Stimulated activated CD8-positive, alpha-beta memory T cell treated with anti-CD3 and anti-CD28 coated beads, Interleukin-7, amount 100 ng/mL, for 4 hours (primary cell): Measurements from ENCODE around the gene TMEM218.
A peak's percentile ranks its signal among the peaks of the same experiment; 100 is the strongest.

Source experiments
- DNase-seq, 2 donors: peaks; one replicate each; pipeline ENCODE4 v3.0.0-alpha.2; 2020; ENCODE audit warnings: low read depth in 2 of 2

The TMEM218 gene

GRCh38 chr11:125075900-125076317 lies 35.5 kb downstream of the TMEM218 start:
- no peak for DNase-seq

GRCh38 chr11:125075242-125075625 lies 36.2 kb downstream of the TMEM218 start:
- DNase-seq, result no peak

GRCh38 chr11:125074511-125075241 lies 36.8 kb downstream of the TMEM218 start:
- DNase-seq, result no peak

- no peak for DNase-seq
Measured at GRCh38 chr11:125073616-125074483, 37.6 kb downstream of the TMEM218 start.

- no peak for DNase-seq
Measured at GRCh38 chr11:125072961-125073590, 38.4 kb downstream of the TMEM218 start.

DNA sequence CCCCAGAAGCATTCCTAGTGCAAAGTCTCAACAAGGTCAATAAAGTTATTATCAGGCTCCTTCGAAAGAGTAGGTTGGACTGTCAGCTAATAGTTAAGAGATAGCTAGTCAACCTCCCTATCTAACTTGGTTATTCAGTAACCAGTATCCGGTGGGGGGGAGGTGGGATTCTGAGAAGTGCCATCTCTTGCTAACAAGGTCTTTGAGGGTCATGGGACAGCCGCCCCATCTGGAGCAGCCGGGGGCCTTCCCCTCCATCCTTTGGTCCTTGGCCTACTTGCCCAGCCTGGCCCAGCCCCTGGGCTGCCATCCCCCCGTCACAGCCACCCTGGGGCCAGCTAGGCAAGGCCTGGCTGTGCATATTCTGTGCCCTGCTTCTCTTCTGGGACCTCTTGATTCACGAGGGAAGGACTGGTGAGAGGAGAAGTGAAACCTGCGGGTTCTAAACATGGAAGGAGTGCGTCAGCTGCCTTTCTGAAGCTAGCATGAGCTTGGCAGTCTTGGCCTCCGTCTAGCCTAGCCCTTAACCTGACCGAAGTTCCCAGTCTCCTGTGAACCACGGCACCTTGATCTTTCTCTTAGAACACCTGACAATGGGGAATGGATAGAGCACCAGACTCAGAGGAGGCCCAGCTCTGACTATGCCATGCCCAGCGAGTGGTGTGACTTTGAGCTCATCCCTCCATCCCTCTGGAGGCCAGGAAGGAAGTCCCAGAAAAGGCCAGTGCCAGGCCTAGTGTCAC lies 39.0 kb downstream of the TMEM218 start:
- no peak for DNase-seq

DNA sequence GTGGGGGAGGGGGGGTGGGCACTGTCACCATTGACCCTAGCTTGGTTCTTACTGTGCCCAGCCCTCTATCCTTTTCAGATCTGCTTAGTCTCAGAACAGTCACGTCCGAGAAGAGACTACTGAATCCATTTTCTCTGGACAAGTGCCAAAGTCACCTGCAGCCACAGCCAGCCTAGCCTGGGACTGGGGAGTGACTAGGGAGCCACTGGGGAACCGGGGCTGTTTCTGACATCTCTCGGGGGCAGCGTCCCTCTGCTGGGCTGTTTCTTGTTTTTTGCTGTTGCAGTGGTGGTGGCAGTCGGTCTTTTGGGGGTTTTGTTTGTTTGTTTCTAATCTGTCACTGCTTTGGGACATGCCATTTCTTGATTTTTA lies 39.6 kb downstream of the TMEM218 start:
- DNase-seq, result no peak

DNA sequence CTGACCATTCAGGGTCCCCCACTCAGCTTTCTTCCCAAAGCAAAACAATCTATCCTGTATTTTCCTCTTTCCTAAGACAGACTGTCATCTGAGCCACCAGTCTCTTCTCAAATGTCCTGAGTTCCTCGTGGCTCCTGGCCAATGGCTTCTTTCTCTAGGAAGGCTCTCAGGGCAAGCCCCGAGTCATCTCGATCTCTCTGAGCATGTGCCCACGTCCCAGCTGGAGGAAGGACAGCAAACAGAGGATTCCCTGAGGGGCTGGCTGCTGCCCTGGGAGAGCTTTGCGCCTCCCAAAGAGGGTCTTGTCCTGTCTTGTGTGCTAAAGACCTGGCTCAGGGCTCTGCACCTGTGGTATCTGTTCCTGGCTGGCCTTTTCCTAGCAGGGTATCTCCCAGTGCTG lies 40.0 kb downstream of the TMEM218 start:
- DNase-seq, result no peak

- DNase-seq, result peak in 1 of 2 donors; percentile 12
Measured at GRCh38 chr11:125070699-125071254, 40.6 kb downstream of the TMEM218 start.

GRCh38 chr11:125069796-125070195 lies 41.6 kb downstream of the TMEM218 start:
- no peak for DNase-seq

DNA sequence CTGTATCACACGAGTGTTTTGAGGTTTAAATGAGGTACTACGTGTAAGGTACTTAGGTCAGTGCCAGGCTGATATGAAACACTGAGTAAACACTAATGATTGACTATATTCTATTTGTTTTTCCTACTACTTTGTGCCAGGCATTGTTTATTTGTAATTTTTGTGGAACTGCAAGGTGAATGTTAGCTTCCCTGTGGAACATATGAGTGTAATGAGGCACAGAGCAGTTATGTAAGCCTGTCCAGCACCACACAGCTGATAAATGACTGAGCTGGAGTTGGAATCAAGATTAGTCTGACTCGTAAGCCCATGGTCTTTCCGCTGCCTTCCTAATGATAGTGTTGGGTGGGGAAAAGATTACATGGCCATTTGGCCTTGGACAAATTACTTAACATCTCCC lies 42.4 kb downstream of the TMEM218 start:
- DNase-seq, result no peak

- no peak for DNase-seq
Measured at GRCh38 chr11:125068368-125068767, 43.1 kb downstream of the TMEM218 start.

GRCh38 chr11:125064070-125064469 lies 47.4 kb downstream of the TMEM218 start:
- no peak for DNase-seq

GRCh38 chr11:125063429-125064043 lies 47.9 kb downstream of the TMEM218 start:
- DNase-seq, result no peak

DNA sequence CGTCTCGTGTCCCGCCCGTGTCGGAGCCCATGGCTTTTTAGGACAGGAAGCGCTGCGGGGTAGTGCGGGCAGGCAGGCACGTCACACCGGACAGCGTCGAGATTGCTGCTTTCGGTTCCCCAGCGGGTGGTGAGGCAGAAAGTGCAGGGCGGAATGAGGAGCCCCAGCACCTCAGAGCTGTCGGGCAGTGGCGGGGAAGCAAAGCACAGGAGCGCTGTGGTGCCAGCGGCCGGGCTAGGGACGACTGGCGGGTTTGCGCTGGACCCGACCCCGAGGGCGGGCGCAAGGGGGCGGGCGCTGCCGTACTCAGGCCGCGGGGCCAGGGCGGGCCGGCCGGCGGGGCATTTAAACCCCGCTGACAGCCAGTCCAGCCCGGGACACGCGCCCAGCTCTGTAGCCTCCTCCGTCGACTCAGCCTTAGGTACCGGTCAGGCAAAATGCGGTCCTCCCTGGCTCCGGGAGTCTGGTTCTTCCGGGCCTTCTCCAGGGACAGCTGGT lies 48.4 kb downstream of the TMEM218 start, which contains the start of gene SLC37A2:
Gene SLC37A2 (plus strand): TSS at position 375 of the 498 bp plus-strand sequence. CDS start 63 bp downstream, at position 438.
- DNase-seq, result peak in 1 of 2 donors; percentile 48

- DNase-seq, result no peak
Measured at GRCh38 chr11:125062218-125062930, 49.1 kb downstream of the TMEM218 start.

- DNase-seq, result no peak
Measured at GRCh38 chr11:125061281-125061680, 50.1 kb downstream of the TMEM218 start.

DNA sequence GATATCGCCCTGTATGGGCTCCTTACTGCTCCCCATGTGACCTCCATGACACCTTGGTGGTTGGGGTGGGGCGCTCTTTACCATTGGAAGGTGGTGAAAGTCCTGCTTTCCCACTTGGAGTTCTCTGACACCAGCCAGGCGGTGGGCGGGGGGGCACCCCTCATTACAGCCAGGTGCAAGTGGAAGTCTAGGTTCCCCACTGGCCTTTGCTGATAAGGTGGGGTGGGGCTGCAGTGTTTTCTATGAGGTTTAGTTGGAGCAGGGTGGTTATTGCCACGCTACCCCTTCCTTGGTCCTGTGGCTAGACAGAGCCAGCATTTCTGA lies 53.8 kb downstream of the TMEM218 start:
- no peak for DNase-seq

GRCh38 chr11:125056931-125057692 lies 54.3 kb downstream of the TMEM218 start:
- no peak for DNase-seq
